OCI-M1 (cell line): ENCODE measurements around the gene MROH2B.
A peak's percentile ranks its signal among the peaks of the same experiment; 100 is the strongest.
"Not testable (repeated sequence)": the region's sequence is repeated elsewhere in the genome, so short reads cannot be mapped to it uniquely, and the experiment has no call there.

Source experiments
- DNase-seq: peaks from one replicate; lab custom pipeline; 2025; lab: John Stamatoyannopoulos, UW

The MROH2B gene

DNA sequence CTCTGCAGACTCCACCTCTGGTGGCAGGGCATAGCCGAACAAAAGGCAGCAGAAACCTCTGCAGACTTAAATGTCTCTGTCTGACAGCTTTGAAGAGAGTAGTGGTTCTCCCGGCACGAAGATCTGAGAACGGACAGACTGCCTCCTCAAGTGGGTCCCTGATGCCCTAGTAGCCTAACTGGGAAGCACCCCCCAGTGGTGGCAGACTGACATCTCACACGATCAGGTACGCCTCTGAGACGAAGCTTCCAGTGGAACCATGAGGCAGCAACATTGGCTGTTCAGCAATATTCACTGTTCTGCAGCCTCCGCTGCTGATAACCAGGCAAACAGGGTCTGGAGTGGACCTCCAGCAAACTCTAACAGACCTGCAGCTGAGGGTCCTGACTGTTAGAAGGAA lies 48.5 kb downstream of the MROH2B start:
- DNase-seq: not testable (repeated sequence)

DNA sequence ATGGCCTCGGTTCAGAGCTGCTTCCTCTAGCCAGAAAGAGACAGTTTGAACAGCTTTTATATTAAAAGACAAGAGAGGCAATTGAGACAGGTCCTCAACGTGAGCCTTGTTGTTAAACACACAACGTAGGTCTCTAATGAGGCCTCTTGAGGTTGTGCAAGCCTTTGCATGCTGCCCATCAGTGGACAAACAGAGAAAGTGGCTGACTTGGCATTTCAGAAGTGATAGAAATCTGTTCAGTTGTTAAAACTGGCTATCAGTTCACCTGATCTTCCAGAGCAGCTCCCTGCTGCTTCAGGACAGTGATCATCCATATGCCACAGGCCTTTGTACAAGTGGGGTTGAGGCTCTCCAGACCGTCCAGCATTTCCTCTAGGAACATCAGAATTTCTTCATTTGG lies 58.8 kb downstream of the MROH2B start:
- no peak for DNase-seq

DNA sequence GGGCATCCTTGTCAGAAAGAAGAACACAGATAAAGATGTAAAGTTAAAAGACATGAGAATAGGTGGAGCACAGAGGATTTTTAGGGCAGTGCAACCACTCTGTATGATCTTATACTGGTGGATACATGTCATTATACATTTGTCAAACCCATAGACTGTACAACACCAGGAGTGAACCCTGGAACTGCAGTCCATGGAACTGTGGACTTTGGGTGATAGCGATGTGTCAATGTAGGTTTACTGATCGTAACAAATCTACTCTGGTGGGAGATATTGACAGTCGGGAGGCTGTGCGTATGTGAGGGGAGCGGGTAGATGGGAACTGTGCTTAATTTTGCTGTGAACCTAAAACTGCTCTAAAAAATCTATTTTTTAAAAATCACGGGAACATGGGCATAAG lies 60.6 kb downstream of the MROH2B start:
- DNase-seq: no peak

DNA sequence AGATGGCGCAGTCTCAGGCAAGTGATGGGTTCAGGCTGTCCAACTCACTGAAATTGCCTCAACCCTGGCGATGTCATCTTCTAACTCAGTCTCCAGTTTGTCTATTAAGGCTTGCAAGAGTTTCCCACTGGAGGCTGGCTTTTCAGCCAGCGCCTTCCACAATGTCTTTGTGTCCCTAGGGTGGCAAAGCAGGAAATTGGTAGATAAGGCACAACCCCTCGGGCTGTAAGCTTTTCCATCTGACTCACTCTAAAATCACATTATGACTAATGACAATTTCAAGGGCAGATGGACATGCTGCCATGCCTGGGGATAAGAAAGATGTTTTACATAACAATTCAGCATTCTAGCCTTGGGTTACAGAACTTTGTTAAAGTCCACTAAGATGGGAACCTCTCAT lies 61.9 kb downstream of the MROH2B start:
- DNase-seq: peak; percentile 6

DNA sequence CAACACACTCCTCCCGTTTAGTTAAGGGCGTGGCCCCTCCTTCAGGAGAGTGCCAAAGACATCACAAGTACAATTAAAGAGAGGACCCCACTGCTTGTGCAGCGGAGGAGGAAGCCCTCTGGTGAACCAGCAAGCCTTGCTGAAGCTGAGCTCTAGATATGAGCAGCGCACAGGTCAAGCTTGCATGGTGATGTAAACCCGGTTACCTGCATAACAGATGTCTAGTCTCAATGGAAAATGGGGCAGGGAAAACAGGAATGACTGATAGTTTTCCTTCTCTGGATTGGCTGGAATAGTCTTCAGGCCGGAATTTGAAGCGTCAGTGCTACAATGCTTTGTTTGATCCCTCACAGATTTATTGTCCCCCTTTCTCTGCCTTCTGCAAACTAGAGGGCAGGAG lies 66.2 kb downstream of the MROH2B start:
- DNase-seq: no peak

DNA sequence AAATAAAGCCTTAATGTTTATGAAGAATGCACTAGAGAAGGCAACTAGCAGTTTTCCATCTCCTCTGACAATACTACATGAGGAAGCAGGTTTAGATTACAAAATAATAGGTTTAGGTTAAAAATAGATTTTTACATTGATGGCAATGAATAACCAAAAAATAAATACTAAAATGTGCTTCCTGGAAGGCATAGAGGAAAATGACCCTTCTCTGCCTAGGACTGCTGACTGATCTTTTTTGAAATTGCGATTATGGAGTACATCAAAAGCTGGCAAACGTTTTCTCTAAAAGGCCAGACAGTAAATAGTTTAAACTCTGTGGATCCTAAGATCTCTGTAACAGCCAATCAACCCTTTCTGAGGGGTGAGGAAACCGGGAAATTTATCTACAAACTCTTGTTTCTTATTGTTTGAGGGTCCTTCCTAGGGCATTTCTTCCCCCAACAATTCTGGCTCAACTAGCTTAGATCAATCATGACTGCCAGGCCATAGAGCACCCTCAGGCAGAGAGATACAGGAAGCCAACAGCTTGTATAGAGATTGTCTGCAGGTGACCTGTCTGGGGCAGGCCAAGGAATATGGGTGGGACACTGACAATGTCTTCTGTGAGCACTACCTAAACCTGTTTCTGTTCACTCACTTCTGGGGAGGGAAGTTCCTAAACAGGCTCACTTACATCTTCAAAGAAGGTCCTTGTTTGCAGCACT lies 67.3 kb downstream of the MROH2B start:
- DNase-seq: no peak

DNA sequence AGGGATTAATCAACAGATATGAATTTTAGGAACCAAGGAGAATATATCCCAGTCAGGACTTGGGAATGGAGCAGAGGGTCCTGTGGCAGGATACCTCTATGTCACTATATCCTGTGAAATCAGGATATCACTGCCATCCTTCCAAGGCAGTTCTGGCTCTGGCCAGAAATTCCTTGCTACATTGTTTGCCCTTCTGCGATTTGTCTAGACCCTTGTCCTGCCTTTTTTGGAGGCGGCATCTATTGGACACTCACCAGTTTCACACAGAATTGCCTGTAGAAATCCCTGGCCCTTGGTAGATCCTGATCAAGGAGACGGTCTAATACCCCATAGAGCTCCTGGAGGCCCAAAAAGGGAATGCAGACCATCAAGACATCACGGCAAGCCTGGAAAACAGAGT lies 71.2 kb downstream of the MROH2B start:
- no peak for DNase-seq

DNA sequence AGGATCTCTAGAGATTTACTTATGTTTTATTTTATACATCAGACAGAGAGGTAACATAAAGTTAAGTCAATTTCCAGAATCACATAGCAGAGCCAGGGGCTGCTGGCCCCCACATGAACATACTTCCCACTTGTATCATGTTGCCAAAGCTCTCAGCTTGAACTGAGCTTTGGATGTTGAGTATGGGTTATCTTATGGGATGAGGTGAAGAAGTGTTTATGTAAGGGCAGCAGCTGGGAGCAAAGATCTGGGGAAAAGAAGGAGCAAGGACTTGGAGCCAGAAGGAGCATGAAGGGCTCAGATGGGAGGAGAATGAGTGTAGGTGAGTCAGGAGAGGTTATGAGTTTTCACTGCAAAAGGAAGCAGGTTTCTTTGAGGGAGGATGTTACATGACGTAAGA lies 72.0 kb downstream of the MROH2B start:
- DNase-seq: no peak

DNA sequence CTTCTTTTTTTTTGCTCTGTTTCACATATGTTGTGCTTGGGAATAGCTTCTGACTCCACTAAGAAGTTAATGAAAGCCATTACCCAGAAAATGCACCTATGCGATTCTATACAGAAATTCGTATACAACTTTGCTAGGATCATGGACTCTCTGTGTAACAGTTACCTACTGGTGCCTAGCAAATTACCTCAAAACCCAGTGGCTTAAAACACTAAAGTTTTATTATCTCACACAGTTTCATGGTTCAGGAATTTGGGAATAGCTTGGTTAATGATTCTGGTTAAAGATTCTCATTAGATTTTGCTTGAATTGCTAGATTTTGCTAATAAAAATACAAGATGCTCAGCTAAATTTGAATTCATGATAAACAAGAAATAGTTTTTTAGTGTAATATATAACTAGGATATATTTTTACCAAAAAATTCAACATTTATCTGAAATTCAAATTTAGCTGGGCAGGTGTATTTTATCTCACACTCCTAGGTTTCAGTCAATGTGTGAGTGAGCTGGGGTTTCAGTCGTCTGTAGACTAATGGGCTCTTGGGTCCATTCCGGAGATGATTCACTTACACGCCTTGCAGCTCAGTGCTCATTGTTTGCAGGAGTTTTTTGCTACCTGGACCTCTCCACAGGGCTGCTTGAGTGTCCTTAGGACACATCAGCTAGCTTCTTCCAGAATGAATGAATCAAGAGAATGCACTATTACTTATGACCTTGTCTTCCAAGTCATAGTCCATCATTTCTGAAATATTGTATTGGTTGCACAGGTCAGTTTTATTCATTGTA lies 75.1 kb downstream of the MROH2B start:
- DNase-seq: no peak

DNA sequence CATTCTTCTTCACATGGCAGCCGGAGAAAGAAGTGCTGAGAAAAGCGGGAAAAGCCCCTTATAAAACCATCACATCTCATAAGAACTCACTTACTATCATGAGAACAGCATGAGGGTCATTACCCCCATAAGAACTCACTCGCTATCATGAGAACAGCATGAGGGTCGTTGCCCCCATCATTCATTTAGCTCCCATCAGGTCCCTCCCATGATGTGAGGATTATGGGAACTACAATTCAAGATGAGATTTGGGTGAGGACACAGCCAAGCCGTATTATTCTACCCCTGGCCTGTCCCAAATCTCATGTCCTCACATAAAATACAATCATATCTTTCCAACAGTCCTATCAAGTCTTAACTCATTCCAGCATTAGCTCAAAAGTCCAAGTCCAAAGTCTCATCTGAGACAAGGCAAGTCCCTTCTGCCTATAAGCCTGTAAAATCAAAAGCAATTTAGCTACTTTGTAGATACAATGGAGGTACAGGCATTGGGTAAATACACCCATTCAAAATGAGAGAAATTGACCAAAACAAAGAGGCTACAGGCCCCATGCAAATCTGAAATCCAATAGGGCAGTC lies 79.1 kb downstream of the MROH2B start:
- no peak for DNase-seq

DNA sequence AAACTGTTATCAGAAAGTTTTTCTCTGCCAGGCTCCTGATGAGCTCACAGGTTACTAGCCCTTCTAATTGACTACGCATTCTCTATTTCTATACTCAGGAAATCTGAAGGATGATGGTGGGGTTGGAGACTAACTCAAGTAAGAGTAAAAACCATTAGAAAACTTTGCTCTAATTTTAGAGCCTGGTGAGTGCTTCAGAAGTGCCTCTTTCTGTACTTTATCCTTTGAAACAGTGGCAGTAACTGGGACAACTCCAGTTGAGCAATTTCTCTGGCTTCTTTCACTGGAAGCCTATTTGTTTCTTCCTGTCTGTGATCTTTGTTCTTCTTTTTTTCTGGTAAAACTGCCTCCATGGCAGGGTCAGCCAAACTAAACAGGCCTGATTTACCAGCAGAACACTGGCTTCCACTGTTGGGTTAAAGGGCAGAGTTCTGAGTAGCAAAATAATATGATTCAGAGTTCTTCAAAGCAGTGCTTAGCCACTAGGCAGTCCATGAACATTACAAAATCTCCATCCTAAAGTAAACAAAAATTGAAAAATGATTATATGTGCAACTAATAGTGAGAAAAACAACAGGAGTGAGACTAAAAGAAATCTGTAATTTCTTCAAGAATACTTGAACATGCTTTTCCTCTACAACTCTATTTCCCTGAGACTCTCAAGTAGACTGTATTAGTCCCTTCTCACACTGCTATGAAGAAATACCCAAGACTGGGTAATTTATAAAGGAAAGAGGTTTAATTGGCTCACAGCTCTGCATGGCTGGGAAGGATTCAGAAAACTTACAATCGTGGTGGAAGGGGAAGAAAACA lies 79.8 kb downstream of the MROH2B start:
- DNase-seq: no peak

DNA sequence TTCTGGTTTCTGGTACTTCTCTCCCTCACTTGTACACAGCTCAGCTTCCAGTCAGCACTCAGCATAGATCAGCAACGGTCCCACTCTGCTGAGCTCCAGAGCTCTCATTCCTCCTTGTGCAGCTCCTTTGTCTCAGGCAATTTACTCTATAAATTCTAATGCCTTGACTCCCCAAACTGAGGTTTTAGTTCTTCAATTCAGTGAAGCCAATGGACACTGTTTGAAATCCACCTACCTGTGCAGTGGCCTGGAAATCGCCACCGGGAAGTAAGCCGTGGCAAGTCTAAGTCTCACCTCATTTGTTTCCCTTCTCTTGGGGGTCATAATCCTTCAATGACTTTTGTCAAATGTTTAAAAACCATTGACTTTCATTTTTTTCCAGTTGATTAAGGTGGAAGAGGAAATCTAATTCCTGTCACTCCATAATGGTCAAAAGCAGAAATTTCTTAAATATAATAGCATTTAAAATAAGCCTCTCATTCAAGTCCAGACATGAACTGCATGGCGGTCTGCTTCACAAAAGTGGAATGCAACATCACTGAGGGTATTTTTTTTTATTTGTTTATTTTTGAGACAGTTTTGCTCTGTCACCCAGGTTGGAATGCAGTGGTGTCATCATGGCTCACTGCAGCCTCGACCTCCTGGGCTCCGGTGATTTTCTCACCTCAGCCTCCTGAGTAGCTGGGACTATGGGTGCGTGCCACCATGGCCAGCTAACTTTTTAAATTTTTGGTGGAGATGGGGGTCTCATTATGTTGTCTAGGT lies 82.2 kb downstream of the MROH2B start:
- no peak for DNase-seq

DNA sequence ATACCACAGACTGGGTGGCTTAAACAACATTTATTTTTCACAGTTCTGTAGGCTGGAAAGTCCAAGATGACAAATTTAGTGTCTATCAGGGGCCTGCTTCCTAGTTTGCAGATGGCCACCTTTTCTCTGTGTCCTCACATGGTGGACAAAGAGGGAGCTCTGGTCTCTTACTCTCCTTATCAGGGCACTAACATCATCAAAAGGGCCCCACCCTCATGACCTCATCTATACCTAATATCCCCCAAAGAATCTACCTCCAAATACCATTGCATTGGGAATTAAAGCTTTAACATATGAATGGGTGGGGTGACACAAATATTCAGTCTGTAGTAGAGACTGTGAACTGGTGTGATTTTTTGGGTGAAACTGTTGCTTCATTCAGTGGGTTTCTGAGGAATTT lies 83.8 kb downstream of the MROH2B start:
- DNase-seq: no peak

DNA sequence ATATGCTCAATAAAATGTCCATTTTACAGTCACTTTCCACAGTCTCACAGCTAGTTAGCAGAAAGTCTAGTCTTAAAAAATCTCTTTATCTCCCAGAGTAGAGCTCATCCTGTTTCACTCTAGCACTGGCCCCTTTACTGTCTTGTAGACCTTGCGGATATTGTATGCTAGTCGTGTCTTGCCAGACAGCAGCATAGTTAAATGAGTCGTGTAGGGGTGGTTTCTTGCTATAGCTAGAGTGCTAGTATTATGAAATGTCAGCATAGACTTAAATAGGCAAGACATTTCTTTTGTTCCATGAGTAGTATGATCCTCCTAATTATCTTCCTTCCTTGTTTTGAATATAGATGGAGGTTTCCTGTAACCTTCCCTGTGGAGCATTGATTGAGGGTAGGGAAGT lies 84.5 kb downstream of the MROH2B start:
- no peak for DNase-seq

DNA sequence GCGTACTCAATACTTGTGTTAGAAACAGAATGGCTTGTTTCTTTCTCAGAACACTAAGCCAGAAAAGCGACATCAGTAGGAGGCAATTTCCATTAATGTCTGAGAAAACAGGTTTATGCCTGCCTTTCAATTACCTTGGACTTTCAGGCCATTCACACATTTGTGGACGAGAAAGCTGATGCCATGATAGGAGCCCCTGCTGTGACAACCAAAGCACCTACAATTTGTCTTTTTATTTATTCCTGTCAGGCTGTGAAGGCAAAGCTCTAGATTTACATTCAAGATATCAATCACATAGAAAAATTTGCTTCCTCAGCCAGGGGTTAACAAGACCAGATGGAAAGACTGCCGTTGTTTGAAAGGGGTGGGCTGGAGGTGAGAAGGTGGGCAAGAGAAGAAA lies 85.6 kb downstream of the MROH2B start:
- no peak for DNase-seq

DNA sequence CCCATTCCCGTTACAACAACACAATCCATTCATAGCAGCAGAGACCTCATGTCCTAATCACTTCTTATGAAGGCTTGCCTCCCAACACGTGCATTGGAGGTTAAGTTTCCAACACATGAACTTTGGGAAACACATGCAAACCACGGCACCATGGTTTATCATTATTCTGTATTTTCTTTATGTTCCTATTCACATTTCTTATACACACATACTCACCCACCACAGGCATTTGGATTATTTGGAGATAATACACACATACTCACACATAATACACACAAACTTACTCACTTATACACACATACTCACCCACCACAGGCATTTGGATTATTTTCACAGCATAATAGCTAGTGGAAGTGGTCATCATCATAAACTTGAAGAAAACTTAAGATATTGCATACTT lies 86.3 kb downstream of the MROH2B start:
- DNase-seq: no peak

DNA sequence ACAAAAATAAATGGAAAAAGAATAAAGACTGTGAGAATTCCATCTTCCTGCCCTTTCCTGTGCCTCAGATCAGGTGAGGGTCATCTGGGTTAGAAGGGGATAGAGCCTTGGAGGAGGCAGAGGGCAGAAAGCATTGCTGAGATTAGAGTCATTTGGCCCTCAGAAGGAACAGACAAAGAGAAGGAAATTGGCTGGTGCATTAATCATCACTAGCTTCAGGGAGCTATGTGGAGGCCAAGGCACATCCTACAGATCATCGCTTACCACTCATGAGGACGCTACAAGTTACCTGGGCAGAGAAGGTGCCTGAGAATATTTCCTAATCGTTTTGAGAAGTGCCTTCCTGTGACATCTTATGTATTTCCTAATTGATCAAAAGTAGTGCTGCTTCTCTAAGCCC lies 87.4 kb downstream of the MROH2B start:
- DNase-seq: no peak

DNA sequence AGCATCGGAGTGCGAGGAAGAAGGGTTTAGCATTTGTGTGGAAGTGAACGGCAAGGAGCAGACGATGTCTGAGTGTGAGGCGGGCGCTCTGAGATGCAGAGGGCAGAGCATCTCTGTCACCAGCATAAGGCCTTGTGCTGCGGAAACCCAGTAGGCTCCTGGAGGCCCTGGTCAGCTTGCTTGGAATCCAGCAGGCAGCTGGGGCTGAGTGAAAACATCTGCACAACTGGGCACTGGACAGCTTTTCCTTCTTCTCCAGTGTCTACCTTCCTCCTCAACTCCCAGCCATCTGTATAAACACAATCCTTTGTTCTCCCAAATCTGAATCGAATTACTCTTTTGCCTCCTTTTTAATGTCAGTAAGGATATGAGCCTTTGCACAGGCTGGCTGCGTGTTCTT lies 89.7 kb downstream of the MROH2B start:
- DNase-seq: no peak

DNA sequence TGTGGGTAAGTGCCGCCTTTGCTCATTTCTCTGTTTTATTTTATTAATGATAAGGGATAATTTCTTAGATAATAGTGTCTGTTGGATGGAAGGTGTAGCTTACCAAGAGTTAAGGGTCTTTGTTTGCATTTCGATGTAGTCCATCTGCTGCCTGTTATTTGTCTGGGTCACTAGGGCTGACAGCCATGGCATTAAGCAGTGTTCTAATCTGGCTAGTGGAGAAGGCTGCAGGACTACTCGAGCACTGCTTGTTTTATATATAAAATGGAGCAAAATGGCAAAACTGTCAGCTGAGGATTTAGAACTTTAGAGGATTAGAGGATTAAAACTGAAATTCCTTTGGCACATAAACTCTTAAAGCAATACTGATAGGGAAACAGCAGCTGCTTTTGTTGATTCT lies 94.3 kb downstream of the MROH2B start:
- no peak for DNase-seq

DNA sequence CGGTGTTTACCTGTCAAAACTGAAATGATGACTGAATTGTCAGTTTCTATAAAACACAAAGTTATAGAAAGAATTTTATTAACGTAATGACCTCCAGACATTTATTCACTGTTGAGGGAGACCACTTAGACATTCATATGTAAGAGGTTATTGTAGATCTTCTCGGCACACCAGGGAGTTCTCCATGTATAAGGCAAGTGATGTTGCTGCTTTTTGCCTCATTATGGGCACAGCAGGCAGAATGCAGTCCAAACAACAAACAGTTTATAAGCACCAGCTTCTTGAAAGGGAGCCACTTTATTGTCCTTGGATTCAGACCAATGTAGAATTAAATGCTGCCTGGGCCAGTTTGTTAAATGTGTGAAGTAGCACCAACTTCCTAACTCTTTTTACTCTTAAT lies 95.1 kb downstream of the MROH2B start:
- DNase-seq: no peak

DNA sequence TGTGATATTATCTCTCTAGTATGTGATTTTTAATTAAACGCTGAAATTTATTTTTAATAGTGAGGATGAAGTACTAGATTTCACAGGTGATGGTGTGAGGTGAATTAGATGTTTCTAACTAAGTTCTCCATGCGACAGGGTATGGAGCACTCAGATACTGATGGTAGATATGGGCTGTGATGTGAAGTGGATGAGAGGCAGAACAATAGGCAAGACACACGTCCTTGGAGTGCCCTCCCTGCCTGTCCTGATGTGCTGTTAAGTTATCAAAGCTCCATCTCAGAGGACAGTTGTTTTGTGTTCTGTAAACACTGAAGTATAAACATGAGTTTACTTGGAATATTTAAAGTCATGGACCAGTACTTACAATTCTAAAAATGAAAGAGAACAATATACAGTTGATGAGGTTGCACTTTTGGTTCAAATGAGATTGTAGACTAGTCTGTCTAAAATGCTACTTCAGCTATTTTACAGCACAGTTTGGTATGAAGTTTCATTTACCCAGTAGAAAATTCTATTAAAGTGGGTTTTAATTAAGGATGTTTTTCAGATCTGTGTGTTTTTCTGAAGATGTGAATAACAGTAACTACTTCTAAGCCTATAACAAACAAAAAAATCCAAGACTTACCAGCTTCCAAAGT lies 97.7 kb downstream of the MROH2B start:
- DNase-seq: no peak
